ENCODE measurements around the gene UBE2D1. TPM values are rescaled to one million over a fixed set of nuclear protein-coding genes. Genes with fewer than 3 reads are reported as not detected.
"Not testable (repeated sequence)": the region's sequence is repeated elsewhere in the genome, so short reads cannot be mapped to it uniquely, and the experiment has no call there.

Gene UBE2D1
- polyA plus RNA-seq, 5 donors: 26.8 to 45.4 (median 33.6) TPM

DNA sequence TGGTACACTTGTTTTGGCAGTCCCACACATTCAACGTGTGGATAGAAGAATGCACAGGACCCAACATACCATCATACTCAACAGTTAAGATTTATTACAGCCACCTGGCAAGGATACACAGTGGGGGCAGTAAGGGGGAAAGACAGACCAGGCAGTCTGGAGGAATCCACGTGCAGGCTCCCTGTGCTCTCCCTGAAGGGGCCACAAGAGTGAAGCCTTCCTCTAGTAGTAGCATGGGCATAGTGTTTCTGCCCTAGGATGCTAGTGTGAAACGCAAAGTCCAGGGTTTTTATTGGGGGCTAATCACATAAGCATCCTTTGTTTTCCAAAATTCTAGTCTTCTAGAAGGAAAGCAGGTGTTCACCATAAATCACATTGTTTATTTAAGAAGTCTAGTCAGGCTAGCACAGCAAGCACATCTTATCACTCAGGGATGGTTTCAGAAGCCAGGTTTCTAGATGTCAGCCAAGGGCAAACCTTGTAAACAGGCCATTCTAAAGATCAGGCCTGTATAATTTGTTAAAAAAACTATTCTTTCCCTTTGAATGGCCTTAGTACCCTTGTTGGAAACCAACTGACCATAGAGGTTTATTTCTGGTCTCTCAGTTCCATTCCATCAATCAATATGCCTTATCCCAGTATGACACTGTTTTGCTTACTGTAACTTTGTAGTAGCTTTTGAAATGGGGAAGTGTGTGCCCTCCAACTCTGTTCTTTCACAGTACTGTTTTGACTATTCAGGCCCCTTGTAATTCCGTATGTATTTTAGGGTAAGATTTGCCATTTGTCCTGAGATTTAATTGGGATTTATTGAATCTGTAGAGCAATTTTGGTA, 38.0 kb downstream of the UBE2D1 start:
- no peak for DNase-seq

DNA sequence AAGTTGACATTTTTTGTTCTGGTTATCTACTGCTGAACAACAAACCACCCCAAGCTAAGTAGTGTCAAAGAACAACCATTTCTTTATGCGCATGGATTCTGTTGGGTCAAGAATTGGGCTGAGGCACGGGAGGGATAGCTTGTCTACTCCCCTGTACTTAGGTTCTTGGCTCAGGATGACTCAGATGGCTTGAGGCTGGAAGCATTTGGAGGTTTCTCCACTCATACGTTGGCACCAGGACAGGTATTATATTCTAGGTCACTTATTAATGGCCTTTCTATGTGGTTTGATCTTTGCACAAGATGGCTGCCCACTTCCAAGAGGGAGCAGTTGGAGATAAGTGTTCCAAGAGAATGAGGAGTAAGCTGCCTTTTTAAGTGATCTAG, 38.6 kb downstream of the UBE2D1 start:
- no peak for DNase-seq

DNA sequence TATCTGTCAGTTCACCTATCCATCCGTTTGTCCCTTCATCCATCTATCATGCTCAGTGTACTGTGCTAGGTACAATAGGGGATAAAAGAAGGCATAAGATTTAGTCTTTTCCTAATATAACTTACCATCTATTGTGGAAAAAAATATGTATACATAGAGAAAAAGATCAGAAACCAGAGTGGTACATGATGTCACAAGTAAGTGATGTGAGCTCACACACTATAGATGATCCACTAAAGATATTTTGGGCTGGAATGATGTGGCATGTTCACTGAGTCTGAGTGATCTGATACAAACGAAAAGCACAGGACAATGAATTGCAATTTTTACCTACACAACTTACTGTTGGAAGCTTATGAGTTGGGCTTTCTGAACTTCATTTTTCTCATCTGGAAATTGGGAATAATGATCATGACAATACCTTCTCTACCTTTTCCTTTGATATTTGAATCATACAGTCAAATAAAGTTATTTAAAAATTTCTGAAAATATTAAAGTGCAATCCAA, 47.7 kb downstream of the UBE2D1 start:
- no peak for DNase-seq

- DNase-seq: no peak
Measured at GRCh38 chr10:58384095-58384494, 49.3 kb downstream of the UBE2D1 start.

DNA sequence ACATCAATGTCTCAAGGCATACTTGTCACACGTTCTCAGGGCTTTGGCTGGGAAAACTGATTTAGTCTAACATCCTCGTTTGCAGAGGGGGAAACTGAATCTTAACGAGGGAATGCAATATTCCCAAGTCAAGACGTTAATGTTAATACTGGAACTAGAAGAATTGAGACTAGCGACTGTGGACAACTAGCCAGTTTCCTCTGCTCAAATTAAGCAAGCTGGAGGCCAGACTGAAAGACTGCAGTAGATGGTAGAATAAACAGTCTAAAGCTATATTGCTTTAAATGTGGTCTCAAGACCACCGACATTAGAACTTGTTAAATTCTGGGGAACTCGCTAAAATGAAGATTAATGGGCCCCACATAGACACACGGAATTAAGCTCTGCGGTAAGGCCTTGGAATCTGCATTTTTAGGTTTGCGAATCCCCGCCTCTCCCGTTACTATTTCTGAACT, 49.8 kb downstream of the UBE2D1 start:
- no peak for DNase-seq

DNA sequence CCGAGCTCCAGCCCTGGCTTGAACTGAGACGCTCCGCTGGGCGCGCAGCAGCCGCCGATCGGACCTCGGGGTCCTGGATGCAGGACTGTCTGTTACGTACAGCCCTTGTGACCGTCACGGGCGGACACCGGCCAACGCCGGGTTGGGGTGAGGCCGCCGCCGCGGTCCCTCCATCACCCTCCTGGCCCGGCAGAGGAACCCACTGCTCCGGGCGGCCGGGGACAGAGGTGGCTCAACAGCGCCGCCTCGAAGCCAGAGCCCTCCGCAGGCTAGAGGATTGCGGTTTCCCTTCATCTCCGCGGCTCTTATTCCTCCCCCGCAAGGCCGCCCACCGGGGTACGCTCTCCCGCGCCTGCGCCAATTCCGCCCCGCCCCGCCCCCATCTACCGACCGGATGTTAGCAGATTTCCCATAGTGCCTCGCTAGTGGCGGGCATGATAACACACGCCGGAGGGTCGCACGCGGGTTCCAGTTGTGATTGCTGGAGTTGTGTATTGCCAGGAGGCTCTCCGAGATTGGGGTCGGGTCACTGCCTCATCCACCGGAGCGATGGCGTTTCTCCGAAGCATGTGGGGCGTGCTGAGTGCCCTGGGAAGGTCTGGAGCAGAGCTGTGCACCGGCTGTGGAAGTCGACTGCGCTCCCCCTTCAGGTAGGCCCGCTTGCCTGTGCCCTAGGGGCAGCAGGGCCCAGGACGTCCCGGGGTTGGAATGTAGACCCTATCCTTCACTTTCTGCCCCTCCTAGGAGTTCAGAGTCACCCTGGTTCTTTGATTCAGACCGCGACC, 50.4 kb downstream of the UBE2D1 start, which contains the start of gene TFAM:
Gene TFAM, plus strand, starts transcription at position 412 of the 785 bp plus-strand sequence. Its CDS starts 138 bp downstream, at position 550.
- DNase-seq: peak; percentile 93 to 95

GRCh38 chr10:58385784-58386112, 50.9 kb downstream of the UBE2D1 start:
- DNase-seq: peak in 1 of 2 donors; percentile 15

DNA sequence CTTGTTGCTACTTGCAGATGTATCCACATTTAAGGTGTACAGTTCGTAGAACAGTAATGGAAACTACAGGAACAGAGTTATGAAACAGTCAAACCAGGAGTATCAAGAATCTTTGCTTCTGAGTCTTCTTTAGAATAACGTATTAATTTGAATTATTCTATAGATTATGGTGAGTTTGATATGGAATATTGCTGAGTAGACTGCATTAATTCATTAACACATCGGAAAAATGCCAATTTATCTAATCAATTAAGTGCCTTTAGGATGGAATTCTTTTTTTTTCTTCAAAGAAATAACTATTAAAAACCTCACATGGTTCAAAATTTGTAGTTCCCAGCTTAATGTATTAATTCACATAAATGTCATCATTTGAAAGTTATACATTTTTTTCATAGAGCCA, 54.2 kb downstream of the UBE2D1 start:
- no peak for DNase-seq

- no peak for DNase-seq
Measured at GRCh38 chr10:58393317-58393716, 58.5 kb downstream of the UBE2D1 start.

DNA sequence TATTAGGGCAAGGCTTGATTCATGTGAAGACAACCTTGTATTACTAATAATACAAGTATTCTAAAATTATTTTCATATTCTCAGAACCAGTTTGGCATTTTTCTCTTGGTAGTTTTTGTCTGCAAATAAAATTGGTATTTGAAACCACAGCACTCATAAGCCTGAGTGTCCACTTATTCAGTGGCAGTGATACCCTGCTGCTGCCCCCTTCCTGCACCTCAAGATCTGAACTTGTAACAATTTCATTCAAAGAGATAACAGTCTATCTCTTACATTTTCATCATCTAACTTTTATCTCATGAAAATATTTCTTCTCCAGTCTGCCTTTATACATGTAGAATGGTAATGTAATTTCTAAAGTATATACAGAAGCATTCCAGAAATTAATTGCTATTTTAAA, 59.7 kb downstream of the UBE2D1 start:
- DNase-seq: no peak

DNA sequence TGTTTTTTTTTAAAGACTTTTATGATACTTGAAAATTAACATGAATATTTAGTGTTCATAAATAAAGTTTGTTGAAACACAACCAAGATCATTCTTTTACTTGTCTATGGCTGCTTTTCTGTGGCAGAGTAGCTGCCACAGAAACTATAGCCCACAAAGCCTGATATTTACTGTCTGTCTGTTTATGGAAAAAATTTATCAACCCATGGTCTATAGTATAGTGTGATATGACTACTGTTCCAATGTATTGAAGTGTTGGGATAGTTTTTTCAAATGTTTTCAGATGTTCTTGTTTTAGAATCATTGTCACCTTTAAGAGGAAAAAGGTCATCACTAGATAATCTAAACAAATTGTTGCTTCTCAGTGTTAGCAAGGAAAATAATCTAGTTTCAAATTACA, 61.3 kb downstream of the UBE2D1 start:
- DNase-seq: no peak

DNA sequence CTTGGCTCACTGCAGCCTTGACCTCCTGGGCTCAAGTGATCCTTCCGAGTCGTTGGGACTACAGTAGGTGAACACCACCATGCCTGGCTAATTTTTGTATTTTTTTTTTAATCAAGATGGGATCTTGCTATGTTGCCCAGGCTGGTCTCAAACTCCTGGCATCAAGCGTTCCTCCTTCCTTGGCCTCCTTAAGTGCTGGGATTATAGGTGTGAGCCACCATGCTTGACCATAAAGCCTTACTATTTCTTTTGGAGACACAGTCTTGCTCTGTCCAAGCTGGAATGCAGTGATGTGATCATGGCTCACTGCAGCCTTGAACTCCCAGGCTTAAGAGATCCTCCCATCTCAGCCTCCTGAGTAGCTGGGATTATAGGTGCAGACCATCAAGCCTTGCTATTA, 63.0 kb downstream of the UBE2D1 start:
- DNase-seq: no peak

GRCh38 chr10:58399410-58399809, 64.6 kb downstream of the UBE2D1 start:
- no peak for DNase-seq

- no peak for DNase-seq
Measured at GRCh38 chr10:58400609-58401008, 65.8 kb downstream of the UBE2D1 start.

- no peak for DNase-seq
Measured at GRCh38 chr10:58404001-58404400, 69.2 kb downstream of the UBE2D1 start.

GRCh38 chr10:58409956-58410610, 75.3 kb downstream of the UBE2D1 start:
- DNase-seq: no peak

DNA sequence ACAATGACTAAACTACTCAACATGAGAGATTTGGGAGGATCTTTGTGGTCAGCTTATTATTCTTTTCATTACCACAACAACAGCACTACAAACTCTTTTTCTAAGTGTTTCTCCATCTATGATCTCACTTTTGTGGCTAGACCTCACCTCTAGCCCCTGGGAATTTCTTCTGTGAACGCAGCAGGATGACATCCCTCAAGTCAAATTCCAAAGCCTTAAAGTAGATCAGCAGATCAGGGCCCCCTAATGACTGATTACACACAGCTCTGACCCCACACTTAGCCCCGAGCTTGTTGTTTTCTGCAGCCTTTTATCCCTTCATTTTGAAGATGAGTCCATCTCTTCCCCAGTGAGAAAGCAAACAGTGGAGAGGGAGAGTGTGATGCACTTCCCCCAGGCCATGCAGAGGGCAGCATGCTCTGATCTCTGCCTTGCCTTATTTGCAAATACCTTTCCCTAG, 77.7 kb downstream of the UBE2D1 start:
- DNase-seq: no peak

DNA sequence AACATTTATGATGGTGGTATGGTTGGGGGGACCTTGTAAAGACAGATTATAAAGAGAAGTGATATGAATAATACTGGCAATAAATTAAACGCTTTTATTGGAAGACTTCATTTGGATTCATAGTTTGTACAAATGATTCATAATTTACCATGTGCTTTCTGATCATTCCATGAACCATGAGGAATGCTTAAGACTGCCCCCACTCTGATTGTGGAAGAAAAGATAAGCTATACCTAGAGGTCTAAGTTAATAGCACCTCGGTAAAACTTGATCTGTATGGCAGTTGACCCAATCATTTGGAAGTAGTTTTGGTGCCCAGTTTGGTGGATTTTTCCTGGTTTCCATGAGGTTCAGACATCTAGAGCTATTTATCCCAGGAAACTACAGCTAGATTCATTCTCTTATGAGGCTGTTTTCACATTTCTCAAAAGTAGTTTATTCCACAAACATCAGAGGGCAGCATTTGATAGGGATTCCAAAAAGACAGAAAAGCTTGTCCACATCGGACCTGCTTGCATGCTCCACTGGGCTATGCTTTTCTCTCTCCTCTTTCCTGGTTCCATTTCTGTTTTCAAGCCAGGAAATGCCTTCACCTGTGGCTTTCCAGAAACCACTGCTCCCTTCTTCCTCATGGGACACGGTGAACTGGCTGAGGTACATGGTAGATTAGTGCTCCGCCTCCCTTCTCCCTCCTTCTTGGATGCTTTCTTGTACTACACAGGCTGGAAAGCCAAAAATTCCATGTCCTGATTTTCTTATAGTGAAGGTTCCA, 79.7 kb downstream of the UBE2D1 start:
- peak; percentile 53 to 60 for DNase-seq

DNA sequence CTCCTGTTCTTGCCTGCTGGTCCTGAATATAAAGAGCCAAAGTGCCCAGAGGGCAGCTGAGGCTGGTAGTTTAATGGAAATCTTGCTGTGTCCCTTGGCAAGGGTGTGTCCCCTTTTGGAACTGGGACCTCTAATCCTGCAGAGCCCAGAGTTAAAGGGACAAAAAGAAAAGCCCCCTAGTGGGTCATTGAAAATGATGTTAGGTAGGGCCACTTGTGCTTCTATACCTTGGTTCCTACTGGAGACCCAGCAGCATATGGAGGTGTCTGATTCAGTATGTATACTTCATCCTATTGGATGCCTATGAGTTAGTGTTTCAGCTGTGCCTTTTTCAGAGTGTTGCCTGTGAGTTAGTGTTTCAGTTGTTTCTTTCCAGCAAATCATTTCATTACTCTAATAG, 81.0 kb downstream of the UBE2D1 start:
- DNase-seq: no peak

DNA sequence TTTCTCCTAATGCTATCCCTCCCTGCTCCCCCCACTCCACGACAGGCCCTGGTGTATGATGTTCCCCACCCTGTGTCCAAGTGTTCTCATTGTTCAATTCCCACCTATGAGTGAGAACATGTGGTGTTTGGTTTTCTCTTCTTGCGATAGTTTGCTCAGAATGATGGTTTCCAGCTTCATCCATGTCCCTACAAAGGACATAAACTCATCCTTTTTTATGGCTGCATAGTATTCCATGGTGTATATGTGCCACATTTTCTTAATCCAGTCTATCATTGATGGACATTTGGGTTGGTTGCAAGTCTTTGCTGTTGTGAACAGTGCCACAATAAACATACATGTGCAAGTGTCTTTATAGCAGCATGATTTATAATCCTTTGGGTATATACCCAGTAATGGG, 83.1 kb downstream of the UBE2D1 start:
- DNase-seq: not testable (repeated sequence)
